CD8-positive, alpha-beta memory T cell (primary cell): Measurements from ENCODE around the gene TMEM82. TPM values are rescaled to one million over a fixed set of nuclear protein-coding genes. Genes with fewer than 3 reads are reported as not detected.
A peak's percentile ranks its signal among the peaks of the same experiment; 100 is the strongest.

Experiments
- CTCF ChIA-PET: fragments of 350-600 bp; sonication (Branson Sonifier 250); formaldehyde crosslinking; loops from one replicate; lab custom pipeline; 2021; ENCODE audit warnings: antibody characterized with exemption; lab: Charles Lee
- POLR2A ChIA-PET: fragments of 350-600 bp; sonication (Branson Sonifier 250); formaldehyde crosslinking; loops from one replicate; lab custom pipeline; 2021; ENCODE audit warnings: antibody characterized with exemption; lab: Charles Lee
- DNase-seq, 5 donors: peaks; one replicate each; pipeline versions ENCODE4 v3.0.0 to v3.0.0-alpha.2; 2020 to 2022; ENCODE audit warnings: mixed read lengths in 1 of 5
- H3K27ac ChIP-seq: one replicate; pipeline ENCODE4 v1.7.0; 2013; ENCODE audit warnings: low read depth, mild to moderate bottlenecking, low read length, moderate library complexity
- H3K27me3 ChIP-seq: 2 replicates; pipeline ENCODE4 v1.7.0; 2013; ENCODE audit warnings: low read length, mild to moderate bottlenecking; ENCODE audit not compliant: insufficient read depth, poor library complexity, severe bottlenecking
- H3K36me3 ChIP-seq: 2 replicates; pipeline ENCODE4 v1.7.0; 2013; ENCODE audit warnings: mild to moderate bottlenecking, low read length, moderate library complexity; ENCODE audit not compliant: insufficient read depth
- H3K4me1 ChIP-seq: 2 replicates; pipeline ENCODE4 v1.7.0; 2013; ENCODE audit warnings: mild to moderate bottlenecking, low read length, moderate library complexity; ENCODE audit not compliant: insufficient read depth
- H3K4me3 ChIP-seq: 2 replicates; pipeline ENCODE4 v1.7.0; 2013; ENCODE audit warnings: mild to moderate bottlenecking, low read length
- H3K9me3 ChIP-seq: 2 replicates; pipeline ENCODE4 v1.7.0; 2013; ENCODE audit warnings: mild to moderate bottlenecking, low read length
- H3K27ac Mint-ChIP-seq, 8 donors: one replicate each; pipeline ENCODE4 v1.8.0; 2020 to 2021; ENCODE audit warnings: mixed read lengths in 8 of 8, mild to moderate bottlenecking in 6 of 8, inconsistent platforms in 3 of 8, moderate library complexity in 3 of 8
- H3K27me3 Mint-ChIP-seq, 2 donors: one replicate each; pipeline ENCODE4 v1.8.0; 2020 to 2021; ENCODE audit warnings: mixed read lengths in 2 of 2, mild to moderate bottlenecking in 1 of 2, moderate library complexity in 1 of 2
- H3K36me3 Mint-ChIP-seq, 3 donors: one replicate each; pipeline ENCODE4 v1.8.0; 2020 to 2021; ENCODE audit warnings: mixed read lengths in 3 of 3, inconsistent platforms in 1 of 3, mild to moderate bottlenecking in 1 of 3
- H3K4me1 Mint-ChIP-seq, 3 donors: one replicate each; pipeline ENCODE4 v1.8.0; 2020 to 2021; ENCODE audit warnings: mixed read lengths in 3 of 3, inconsistent platforms in 1 of 3, mild to moderate bottlenecking in 1 of 3
- H3K4me3 Mint-ChIP-seq, 7 donors: one replicate each; pipeline ENCODE4 v1.8.0; 2020 to 2021; ENCODE audit warnings: mixed read lengths in 7 of 7, mild to moderate bottlenecking in 6 of 7, moderate library complexity in 4 of 7, inconsistent platforms in 2 of 7
- H3K9me3 Mint-ChIP-seq, 5 donors: one replicate each; pipeline ENCODE4 v1.8.0; 2020 to 2022; ENCODE audit warnings: mixed read lengths in 5 of 5, mild to moderate bottlenecking in 3 of 5, moderate library complexity in 2 of 5, inconsistent platforms in 1 of 5
- polyA plus RNA-seq: library from polyadenylated mRNA; unstranded; fragments of 300-500 nt; fragmentation: Illumina TruSeq; gene quantifications from one replicate; pipeline ENCODE4 v1.2.3, GENCODE V29; 2021
- total RNA-seq, 2 experiments: library from RNA; stranded (reverse); gene quantifications; one replicate each; pipeline ENCODE4 v1.2.3, GENCODE V29; 2021

TMEM82 gene
- total and polyA plus RNA-seq, 3 experiments from 2014 or later, result not detected

GRCh38 chr1:15761366-15762128, 19.2 kb downstream of the TMEM82 start:
- Mint-ChIP-seq H3K36me3 (no peaks in the 10 kb centered on the region), H3K9me3 (no peaks in the 10 kb centered on the region), H3K4me3 (no peak overlapping the region), H3K27me3 (peaks cover 36 to 57% of the 10 kb centered on the region in 2 donors), H3K27ac (no peak overlapping the region), H3K4me1 (peaks cover 0 to 19% (median 8%) of the 10 kb centered on the region in 3 donors)
- Histone ChIP-seq H3K9me3 (no peaks in the 10 kb centered on the region), H3K36me3 (no peaks in the 10 kb centered on the region), H3K4me3 (no peak overlapping the region), H3K27ac (no peak overlapping the region), H3K27me3 (peaks cover 19% of the 10 kb centered on the region), H3K4me1 (peaks cover 5% of the 10 kb centered on the region)
- ChIA-PET POLR2A (no interaction called here), CTCF (no interaction called here)
- no peak for DNase-seq

- Mint-ChIP-seq H3K36me3 (no peaks in the 10 kb centered on the region), H3K4me1 (peaks cover 0 to 10% (median 5%) of the 10 kb centered on the region in 3 donors), H3K27me3 (peaks cover 30 to 48% of the 10 kb centered on the region in 2 donors), H3K27ac (peak overlapping the region in 1 of 8 donors; percentile 88), H3K4me3 (no peak overlapping the region), H3K9me3 (no peaks in the 10 kb centered on the region)
- Histone ChIP-seq H3K27me3 (peaks cover 12% of the 10 kb centered on the region), H3K27ac (no peak overlapping the region), H3K9me3 (no peaks in the 10 kb centered on the region), H3K36me3 (no peaks in the 10 kb centered on the region), H3K4me1 (no peaks in the 10 kb centered on the region), H3K4me3 (no peak overlapping the region)
- no peak for DNase-seq
- ChIA-PET CTCF (interaction anchor here (0.6 kb wide), 1 partner anchor 819 kb away, joined by 3 read pairs; no protein-coding TSS in a partner anchor), POLR2A (no interaction called here)
Observed at GRCh38 chr1:15762546-15762945, 20.2 kb downstream of the TMEM82 start.

- no peak for DNase-seq
- no peaks in the 10 kb centered on the region for H3K9me3 Mint-ChIP-seq
- ChIA-PET POLR2A (no interaction called here), CTCF (no interaction called here)
- Histone ChIP-seq H3K27ac (no peak overlapping the region), H3K36me3 (no peaks in the 10 kb centered on the region), H3K27me3 (peaks cover 3% of the 10 kb centered on the region), H3K4me3 (no peak overlapping the region), H3K4me1 (no peaks in the 10 kb centered on the region), H3K9me3 (no peaks in the 10 kb centered on the region)
- H3K4me1 Mint-ChIP-seq, result peaks cover 0 to 4% (median 1%) of the 10 kb centered on the region in 3 donors
- peaks cover 26 to 46% of the 10 kb centered on the region in 2 donors for H3K27me3 Mint-ChIP-seq
- H3K27ac Mint-ChIP-seq, result peak overlapping the region in 1 of 8 donors; percentile 2
- no peaks in the 10 kb centered on the region for H3K36me3 Mint-ChIP-seq
- H3K4me3 Mint-ChIP-seq, result no peak overlapping the region
Observed at GRCh38 chr1:15764269-15764764, 22.0 kb downstream of the TMEM82 start.

GRCh38 chr1:15764890-15765289, 22.6 kb downstream of the TMEM82 start:
- Mint-ChIP-seq H3K27ac (no peak overlapping the region), H3K4me1 (no peaks in the 10 kb centered on the region), H3K36me3 (no peaks in the 10 kb centered on the region), H3K27me3 (peaks cover 22 to 41% of the 10 kb centered on the region in 2 donors), H3K4me3 (no peak overlapping the region), H3K9me3 (no peaks in the 10 kb centered on the region)
- Histone ChIP-seq H3K27me3 (no peaks in the 10 kb centered on the region), H3K36me3 (no peaks in the 10 kb centered on the region), H3K27ac (no peak overlapping the region), H3K4me1 (no peaks in the 10 kb centered on the region), H3K4me3 (no peak overlapping the region), H3K9me3 (no peaks in the 10 kb centered on the region)
- DNase-seq, result no peak
- POLR2A ChIA-PET, result no interaction called here
- CTCF ChIA-PET, result no interaction called here

- no peaks in the 10 kb centered on the region for H3K9me3 ChIP-seq
- ChIA-PET CTCF (interaction anchor here (0.9 kb wide), 1 partner anchor 26 kb away, joined by 3 read pairs; no protein-coding TSS in a partner anchor), POLR2A (no interaction called here)
- no peaks in the 10 kb centered on the region for H3K27me3 ChIP-seq
- Mint-ChIP-seq H3K27ac (no peak overlapping the region), H3K36me3 (no peaks in the 10 kb centered on the region), H3K27me3 (peaks cover 23 to 41% of the 10 kb centered on the region in 2 donors), H3K4me1 (no peaks in the 10 kb centered on the region), H3K9me3 (no peaks in the 10 kb centered on the region), H3K4me3 (no peak overlapping the region)
- no peaks in the 10 kb centered on the region for H3K4me1 ChIP-seq
- no peaks in the 10 kb centered on the region for H3K36me3 ChIP-seq
- DNase-seq, result no peak
- no peak overlapping the region for H3K27ac ChIP-seq
- H3K4me3 ChIP-seq, result no peak overlapping the region
Observed at GRCh38 chr1:15765495-15766194, 23.3 kb downstream of the TMEM82 start.

GRCh38 chr1:15767941-15768340, 25.6 kb downstream of the TMEM82 start:
- H3K4me1 ChIP-seq, result no peaks in the 10 kb centered on the region
- peaks cover 3% of the 10 kb centered on the region for H3K27me3 ChIP-seq
- Mint-ChIP-seq H3K27ac (no peak overlapping the region), H3K4me3 (no peak overlapping the region), H3K4me1 (no peaks in the 10 kb centered on the region), H3K36me3 (no peaks in the 10 kb centered on the region), H3K27me3 (peaks cover 24 to 37% of the 10 kb centered on the region in 2 donors), H3K9me3 (no peaks in the 10 kb centered on the region)
- H3K27ac ChIP-seq, result no peak overlapping the region
- no peaks in the 10 kb centered on the region for H3K36me3 ChIP-seq
- no peak overlapping the region for H3K4me3 ChIP-seq
- CTCF ChIA-PET, result no interaction called here
- POLR2A ChIA-PET, result no interaction called here
- no peaks in the 10 kb centered on the region for H3K9me3 ChIP-seq
- DNase-seq, result no peak

DNA sequence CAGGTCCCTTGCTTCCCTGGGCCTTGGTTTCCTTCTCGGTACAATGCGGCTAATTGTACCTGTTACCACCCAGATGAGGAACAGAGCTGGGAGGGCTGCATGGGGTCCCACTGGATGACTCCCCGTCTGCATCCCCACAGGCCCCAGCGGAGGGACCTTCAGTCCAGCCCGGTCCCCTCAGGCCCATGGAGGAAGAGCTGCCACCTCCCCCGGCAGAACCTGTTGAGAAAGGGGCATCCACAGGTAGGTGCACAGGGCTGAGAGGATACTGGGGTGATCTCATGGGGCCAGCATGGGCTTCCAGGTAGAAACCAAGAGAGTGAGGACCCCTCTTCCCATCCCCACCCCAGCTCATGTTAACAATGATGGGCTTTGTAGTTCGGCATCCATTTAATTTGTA, 26.1 kb downstream of the TMEM82 start:
- Histone ChIP-seq H3K27me3 (peaks cover 3% of the 10 kb centered on the region), H3K4me3 (no peak overlapping the region), H3K4me1 (no peaks in the 10 kb centered on the region), H3K9me3 (no peaks in the 10 kb centered on the region), H3K27ac (no peak overlapping the region), H3K36me3 (no peaks in the 10 kb centered on the region)
- Mint-ChIP-seq H3K27ac (no peak overlapping the region), H3K27me3 (peaks cover 24 to 37% of the 10 kb centered on the region in 2 donors), H3K9me3 (peaks cover 0 to 1% (median 0%) of the 10 kb centered on the region in 5 donors), H3K4me3 (no peak overlapping the region), H3K36me3 (no peaks in the 10 kb centered on the region), H3K4me1 (no peaks in the 10 kb centered on the region)
- POLR2A ChIA-PET, result no interaction called here
- no peak for DNase-seq
- CTCF ChIA-PET, result interaction anchor here (0.8 kb wide), 1 partner anchor 24 kb away, joined by 4 read pairs; no protein-coding TSS in a partner anchor
